Neural progenitor cell (in vitro differentiated cells): ENCODE measurements around the gene SPRR4. TPM values are rescaled to one million over a fixed set of nuclear protein-coding genes. Genes with fewer than 3 reads are reported as not detected.

Experiments used
- DNase-seq: peaks from one replicate; pipeline ENCODE4 v3.0.0-alpha.2; 2016; ENCODE audit warnings: low spot score
- H2AFZ ChIP-seq: fragments of 200-600 bp; sonication (generic); replicated peaks from 2 replicates; pipeline ENCODE4 v1.6.1; 2016; ENCODE audit warnings: antibody characterized with exemption
- H3F3A ChIP-seq: fragments of 200-600 bp; sonication (generic); 2 replicates; pipeline ENCODE4 v1.6.1; 2016; ENCODE audit warnings: antibody characterized with exemption, low read depth
- H3K27ac ChIP-seq: fragments of 200-600 bp; sonication (generic); 2 replicates; pipeline ENCODE4 v1.5.1; 2016; ENCODE audit warnings: mild to moderate bottlenecking
- H3K27me3 ChIP-seq: fragments of 200-600 bp; sonication (generic); 2 replicates; pipeline ENCODE4 v1.6.1; 2016; ENCODE audit warnings: mild to moderate bottlenecking, moderate library complexity
- H3K36me3 ChIP-seq: fragments of 200-600 bp; sonication (generic); 2 replicates; pipeline ENCODE4 v1.5.1; 2016
- H3K4me1 ChIP-seq: fragments of 200-600 bp; sonication (generic); 2 replicates; pipeline ENCODE4 v1.6.1; 2016; ENCODE audit warnings: mixed run types
- H3K4me2 ChIP-seq: fragments of 200-600 bp; sonication (generic); 2 replicates; pipeline ENCODE4 v1.6.1; 2016
- H3K4me3 ChIP-seq: fragments of 200-600 bp; sonication (generic); 2 replicates; pipeline ENCODE4 v1.5.1; 2016
- H3K79me2 ChIP-seq: fragments of 200-600 bp; sonication (generic); 2 replicates; pipeline ENCODE4 v1.6.1; 2016; ENCODE audit warnings: low read depth
- H3K9ac ChIP-seq: fragments of 200-600 bp; sonication (generic); 2 replicates; pipeline ENCODE4 v1.6.1; 2016
- H3K9me3 ChIP-seq: fragments of 200-600 bp; sonication (generic); 2 replicates; pipeline ENCODE4 v1.5.1; 2016; ENCODE audit warnings: low read depth
- H4K20me1 ChIP-seq: fragments of 200-600 bp; sonication (generic); 2 replicates; pipeline ENCODE4 v1.6.1; 2016; ENCODE audit warnings: low read depth
- H3K27ac Mint-ChIP-seq: 3 replicates; pipeline ENCODE4 v1.8.0; 2021; ENCODE audit warnings: mixed read lengths
- H3K27me3 Mint-ChIP-seq: 2 replicates; pipeline ENCODE4 v1.8.0; 2022; ENCODE audit warnings: low read depth, mild to moderate bottlenecking, inconsistent platforms, moderate library complexity, mixed read lengths; ENCODE audit not compliant: insufficient read depth
- H3K36me3 Mint-ChIP-seq: 3 replicates; pipeline ENCODE4 v1.8.0; 2021; ENCODE audit warnings: mixed read lengths
- H3K4me1 Mint-ChIP-seq: 3 replicates; pipeline ENCODE4 v1.8.0; 2021; ENCODE audit warnings: mixed read lengths
- H3K4me3 Mint-ChIP-seq: 3 replicates; pipeline ENCODE4 v1.8.0; 2021; ENCODE audit warnings: mild to moderate bottlenecking, moderate library complexity, mixed read lengths
- H3K9me3 Mint-ChIP-seq: 3 replicates; pipeline ENCODE4 v1.8.0; 2020; ENCODE audit warnings: mixed read lengths
- EZH2 ChIP-seq: fragments of 200-600 bp; sonication (generic); IDR thresholded peaks from 2 replicates; pipeline ENCODE4 v1.6.1; 2017; ENCODE audit warnings: antibody characterized with exemption, mild to moderate bottlenecking, moderate library complexity
- EZH2phosphoT487 ChIP-seq: fragments of 200-600 bp; sonication (generic); IDR thresholded peaks from 2 replicates; pipeline ENCODE4 v1.6.1; 2017; ENCODE audit warnings: antibody characterized with exemption
- total RNA-seq: library from RNA; depleted of rRNA; stranded (reverse); fragments of >200 nt; gene quantifications from 2 replicates; pipeline ENCODE4 v1.2.3, GENCODE V29; 2015; ENCODE audit warnings: low replicate concordance
- TF ChIP-seq, protein P1 (sequence below): fragments of 200-600 bp; sonication (generic); IDR thresholded peaks from 2 replicates; pipeline ENCODE4 v1.5.1; 2017; ENCODE audit warnings: antibody characterized with exemption, mild to moderate bottlenecking

The SPRR4 gene
- total RNA-seq, 1 donor from 2014 or later, result not detected

DNA sequence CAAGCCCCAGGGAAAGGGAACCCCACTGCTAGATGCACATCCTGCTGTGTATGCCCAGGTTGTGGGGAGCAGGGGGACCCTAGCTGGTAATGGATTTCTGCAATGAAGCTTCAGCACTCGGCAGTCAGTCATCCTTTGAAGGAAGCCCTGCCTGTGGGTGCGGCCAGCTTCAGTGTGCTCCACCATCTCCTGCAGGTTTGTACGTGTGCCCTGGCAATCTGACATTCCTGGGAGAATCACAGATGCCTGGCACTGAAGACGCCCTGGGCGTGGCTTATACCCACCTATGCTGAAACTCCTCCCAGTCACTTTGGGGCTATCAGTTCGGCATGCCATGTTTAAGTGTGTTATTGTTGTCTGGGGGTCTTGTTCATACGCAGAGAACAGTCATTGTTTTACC is 16.7 kb upstream of the SPRR4 start:
- no peaks in the 10 kb centered on the region for H3F3A ChIP-seq
- no peaks in the 10 kb centered on the region for H3K36me3 ChIP-seq
- Mint-ChIP-seq H3K36me3 (no peaks in the 10 kb centered on the region), H3K9me3 (peaks cover 3% of the 10 kb centered on the region), H3K27me3 (peaks cover 6% of the 10 kb centered on the region), H3K27ac (no peak overlapping the region), H3K4me1 (no peaks in the 10 kb centered on the region), H3K4me3 (no peak overlapping the region)
- H3K79me2 ChIP-seq, result no peaks in the 10 kb centered on the region
- H3K9me3 ChIP-seq, result peaks cover 4% of the 10 kb centered on the region
- no peak overlapping the region for H3K4me3 ChIP-seq
- no peaks in the 10 kb centered on the region for H3K4me1 ChIP-seq
- no peak overlapping the region for H3K4me2 ChIP-seq
- no peak overlapping the region for H3K27ac ChIP-seq
- no peak for DNase-seq
- no peaks in the 10 kb centered on the region for H4K20me1 ChIP-seq
- no peak overlapping the region for H3K9ac ChIP-seq
- H3K27me3 ChIP-seq, result no peaks in the 10 kb centered on the region
- no peak overlapping the region for H2AFZ ChIP-seq
- TF ChIP-seq EZH2, result no peak
- TF ChIP-seq EZH2phosphoT487, result no peak
- TF ChIP-seq, protein P1, sequence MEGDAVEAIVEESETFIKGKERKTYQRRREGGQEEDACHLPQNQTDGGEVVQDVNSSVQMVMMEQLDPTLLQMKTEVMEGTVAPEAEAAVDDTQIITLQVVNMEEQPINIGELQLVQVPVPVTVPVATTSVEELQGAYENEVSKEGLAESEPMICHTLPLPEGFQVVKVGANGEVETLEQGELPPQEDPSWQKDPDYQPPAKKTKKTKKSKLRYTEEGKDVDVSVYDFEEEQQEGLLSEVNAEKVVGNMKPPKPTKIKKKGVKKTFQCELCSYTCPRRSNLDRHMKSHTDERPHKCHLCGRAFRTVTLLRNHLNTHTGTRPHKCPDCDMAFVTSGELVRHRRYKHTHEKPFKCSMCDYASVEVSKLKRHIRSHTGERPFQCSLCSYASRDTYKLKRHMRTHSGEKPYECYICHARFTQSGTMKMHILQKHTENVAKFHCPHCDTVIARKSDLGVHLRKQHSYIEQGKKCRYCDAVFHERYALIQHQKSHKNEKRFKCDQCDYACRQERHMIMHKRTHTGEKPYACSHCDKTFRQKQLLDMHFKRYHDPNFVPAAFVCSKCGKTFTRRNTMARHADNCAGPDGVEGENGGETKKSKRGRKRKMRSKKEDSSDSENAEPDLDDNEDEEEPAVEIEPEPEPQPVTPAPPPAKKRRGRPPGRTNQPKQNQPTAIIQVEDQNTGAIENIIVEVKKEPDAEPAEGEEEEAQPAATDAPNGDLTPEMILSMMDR, result no peak

DNA sequence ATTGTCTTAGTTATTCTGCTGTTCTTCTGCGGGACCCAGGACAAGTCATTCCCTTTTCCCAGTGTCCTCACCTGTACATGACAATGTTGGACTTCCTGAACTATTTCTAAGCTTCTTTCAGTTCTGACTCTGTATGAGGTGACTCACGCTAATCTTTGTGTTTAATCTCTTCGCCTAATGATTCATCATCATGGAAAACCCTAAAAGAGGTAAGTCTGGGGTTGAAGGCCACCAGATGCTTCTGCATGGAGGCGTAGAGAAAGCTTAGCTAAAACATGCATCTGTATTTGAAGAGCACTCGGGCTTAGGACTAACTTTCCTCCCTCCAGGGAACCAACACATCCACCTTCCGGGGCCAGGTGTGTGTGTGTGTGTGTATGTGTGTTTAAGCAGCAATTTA is 16.0 kb upstream of the SPRR4 start:
- H3K4me2 ChIP-seq, result no peak overlapping the region
- no peaks in the 10 kb centered on the region for H3K4me1 Mint-ChIP-seq
- H3K4me1 ChIP-seq, result no peaks in the 10 kb centered on the region
- no peak overlapping the region for H2AFZ ChIP-seq
- no peaks in the 10 kb centered on the region for H3K27me3 ChIP-seq
- no peaks in the 10 kb centered on the region for H3F3A ChIP-seq
- H3K79me2 ChIP-seq, result no peaks in the 10 kb centered on the region
- H3K36me3 ChIP-seq, result no peaks in the 10 kb centered on the region
- DNase-seq, result no peak
- H3K4me3 ChIP-seq, result no peak overlapping the region
- no peak overlapping the region for H3K27ac ChIP-seq
- no peak overlapping the region for H3K9ac ChIP-seq
- H3K4me3 Mint-ChIP-seq, result no peak overlapping the region
- H4K20me1 ChIP-seq, result no peaks in the 10 kb centered on the region
- peaks cover 6% of the 10 kb centered on the region for H3K27me3 Mint-ChIP-seq
- TF ChIP-seq EZH2phosphoT487, result no peak
- TF ChIP-seq, protein P1, result no peak
- no peak for TF ChIP-seq EZH2
- H3K9me3 ChIP-seq, result peaks cover 4% of the 10 kb centered on the region
- H3K27ac Mint-ChIP-seq, result no peak overlapping the region
- H3K36me3 Mint-ChIP-seq, result no peaks in the 10 kb centered on the region
- peaks cover 3% of the 10 kb centered on the region for H3K9me3 Mint-ChIP-seq

DNA sequence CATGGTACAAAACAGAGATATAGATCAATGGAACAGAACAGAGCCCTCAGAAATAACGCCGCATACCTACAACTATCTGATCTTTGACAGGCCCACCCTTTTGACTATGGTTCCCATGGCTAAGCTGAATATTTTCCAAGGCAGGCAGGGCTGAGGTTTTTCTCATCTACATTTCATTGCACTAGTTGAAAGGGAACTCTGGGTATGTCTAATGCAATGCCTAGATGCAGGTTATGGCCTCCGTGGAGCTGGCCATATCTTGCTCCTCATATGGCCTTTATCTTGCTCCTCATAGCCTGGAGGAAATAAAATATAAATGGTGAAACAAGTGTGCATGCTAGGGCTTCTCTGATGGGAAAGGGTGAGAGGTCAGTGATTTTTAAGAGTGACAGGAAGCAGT is 12.9 kb upstream of the SPRR4 start:
- no peaks in the 10 kb centered on the region for H4K20me1 ChIP-seq
- H3F3A ChIP-seq, result no peaks in the 10 kb centered on the region
- H3K4me1 ChIP-seq, result no peaks in the 10 kb centered on the region
- H3K27me3 ChIP-seq, result no peaks in the 10 kb centered on the region
- no peak overlapping the region for H3K4me2 ChIP-seq
- Mint-ChIP-seq H3K9me3 (no peaks in the 10 kb centered on the region), H3K27ac (no peak overlapping the region), H3K27me3 (peaks cover under 1% of the 10 kb centered on the region), H3K36me3 (no peaks in the 10 kb centered on the region), H3K4me1 (no peaks in the 10 kb centered on the region), H3K4me3 (no peak overlapping the region)
- H3K9me3 ChIP-seq, result peaks cover 5% of the 10 kb centered on the region
- no peak overlapping the region for H2AFZ ChIP-seq
- H3K9ac ChIP-seq, result no peak overlapping the region
- no peak overlapping the region for H3K27ac ChIP-seq
- no peaks in the 10 kb centered on the region for H3K79me2 ChIP-seq
- TF ChIP-seq EZH2 (no peak), EZH2phosphoT487 (no peak)
- TF ChIP-seq, protein P1, result no peak
- H3K4me3 ChIP-seq, result no peak overlapping the region
- no peaks in the 10 kb centered on the region for H3K36me3 ChIP-seq
- no peak for DNase-seq

DNA sequence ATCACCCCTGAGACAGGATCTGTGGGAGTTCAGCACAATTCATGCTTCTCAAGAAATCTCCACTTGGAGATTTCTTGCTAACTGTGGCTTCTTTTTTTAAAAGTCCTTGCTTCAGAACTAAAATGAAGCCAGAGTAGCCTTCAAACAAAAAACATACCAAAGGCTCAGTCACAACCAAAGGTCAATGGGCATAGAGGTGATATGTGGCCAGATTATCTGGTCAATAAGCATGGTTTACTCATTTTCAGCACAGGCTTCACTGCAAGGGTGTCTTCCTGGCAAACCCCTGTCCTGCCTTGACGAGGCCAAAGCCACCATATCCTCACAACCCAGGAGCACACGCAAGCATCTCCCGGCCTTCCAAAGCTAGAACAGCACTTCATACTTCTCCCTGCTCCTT is 11.2 kb upstream of the SPRR4 start:
- no peaks in the 10 kb centered on the region for H4K20me1 ChIP-seq
- H3K9me3 ChIP-seq, result peaks cover 5% of the 10 kb centered on the region
- no peaks in the 10 kb centered on the region for H3K4me1 ChIP-seq
- no peaks in the 10 kb centered on the region for H3K9me3 Mint-ChIP-seq
- H3F3A ChIP-seq, result no peaks in the 10 kb centered on the region
- no peak overlapping the region for H3K27ac ChIP-seq
- no peaks in the 10 kb centered on the region for H3K79me2 ChIP-seq
- no peak for DNase-seq
- TF ChIP-seq, protein P1, result no peak
- TF ChIP-seq EZH2 (no peak), EZH2phosphoT487 (no peak)
- no peak overlapping the region for H2AFZ ChIP-seq
- H3K27me3 ChIP-seq, result no peaks in the 10 kb centered on the region
- H3K4me3 ChIP-seq, result no peak overlapping the region
- no peak overlapping the region for H3K4me2 ChIP-seq
- no peaks in the 10 kb centered on the region for H3K27me3 Mint-ChIP-seq
- H3K4me1 Mint-ChIP-seq, result no peaks in the 10 kb centered on the region
- no peaks in the 10 kb centered on the region for H3K36me3 Mint-ChIP-seq
- H3K4me3 Mint-ChIP-seq, result no peak overlapping the region
- H3K27ac Mint-ChIP-seq, result no peak overlapping the region
- no peaks in the 10 kb centered on the region for H3K36me3 ChIP-seq
- no peak overlapping the region for H3K9ac ChIP-seq
